Trophoblast cell (in vitro differentiated cells and primary cell): ENCODE results near the gene NXPH2.

ENCODE experiments used
- DNase-seq, 2 donors: peaks; one replicate each; pipeline ENCODE4 v3.0.0-alpha.2; 2016
- H2AFZ ChIP-seq: 2 replicates; pipeline ENCODE4 v1.6.1; 2013; ENCODE audit warnings: low read length, moderate library complexity, mild to moderate bottlenecking; ENCODE audit not compliant: insufficient read depth, poor library complexity
- H2AK5ac ChIP-seq: 2 replicates; pipeline ENCODE4 v1.6.1; 2013; ENCODE audit warnings: mild to moderate bottlenecking, low read length
- H2BK120ac ChIP-seq: 2 replicates; pipeline ENCODE4 v1.6.1; 2013; ENCODE audit warnings: low read length, mild to moderate bottlenecking, moderate library complexity; ENCODE audit not compliant: insufficient read depth, poor library complexity
- H2BK12ac ChIP-seq: 2 replicates; pipeline ENCODE4 v1.6.1; 2013; ENCODE audit warnings: mild to moderate bottlenecking, low read length, moderate library complexity
- H2BK5ac ChIP-seq: 2 replicates; pipeline ENCODE4 v1.6.1; 2013; ENCODE audit warnings: low read length, low read depth, moderate library complexity, mild to moderate bottlenecking; ENCODE audit not compliant: poor library complexity
- H3K14ac ChIP-seq: 2 replicates; pipeline ENCODE4 v1.6.1; 2013; ENCODE audit warnings: mild to moderate bottlenecking, low read length
- H3K18ac ChIP-seq: 2 replicates; pipeline ENCODE4 v1.6.1; 2013; ENCODE audit warnings: mild to moderate bottlenecking, low read length
- H3K23ac ChIP-seq: 2 replicates; pipeline ENCODE4 v1.6.1; 2013; ENCODE audit warnings: low read length
- H3K27ac ChIP-seq: 2 replicates; pipeline ENCODE4 v1.5.1; 2013; ENCODE audit warnings: low read depth, mild to moderate bottlenecking, inconsistent platforms, low read length, moderate library complexity
- H3K27me3 ChIP-seq: 2 replicates; pipeline ENCODE4 v1.6.1; 2013; ENCODE audit warnings: inconsistent platforms, mild to moderate bottlenecking, low read length, moderate library complexity; ENCODE audit not compliant: insufficient read depth
- H3K36me3 ChIP-seq, 2 experiments: 1 replicate in 1 of 2; 2 replicates in 1 of 2; pipeline ENCODE4 v1.6.1; 2013; ENCODE audit warnings: low read length in 2 of 2, mild to moderate bottlenecking in 2 of 2, moderate library complexity in 1 of 2; ENCODE audit not compliant: insufficient read depth in 2 of 2, control insufficient read depth in 1 of 2
- H3K4ac ChIP-seq: 2 replicates; pipeline ENCODE4 v1.6.1; 2013; ENCODE audit warnings: low read depth, mild to moderate bottlenecking, low read length, moderate library complexity
- H3K4me1 ChIP-seq, 2 experiments: 1 replicate in 1 of 2; 2 replicates in 1 of 2; pipeline ENCODE4 v1.6.1; 2013; ENCODE audit warnings: low read length in 2 of 2, mild to moderate bottlenecking in 2 of 2, moderate library complexity in 1 of 2; ENCODE audit not compliant: insufficient read depth in 2 of 2, control insufficient read depth in 1 of 2
- H3K4me2 ChIP-seq: 2 replicates; pipeline ENCODE4 v1.6.1; 2013; ENCODE audit warnings: inconsistent platforms, mild to moderate bottlenecking, low read length, moderate library complexity
- H3K4me3 ChIP-seq: 2 replicates; pipeline ENCODE4 v1.5.1; 2013; ENCODE audit warnings: mild to moderate bottlenecking, low read depth, low read length, inconsistent platforms
- H3K79me1 ChIP-seq: one replicate; pipeline ENCODE4 v1.6.1; 2013; ENCODE audit warnings: low read length
- H3K79me2 ChIP-seq: 2 replicates; pipeline ENCODE4 v1.6.1; 2013; ENCODE audit warnings: low read length, mild to moderate bottlenecking; ENCODE audit not compliant: control insufficient read depth, insufficient read depth, poor library complexity
- H3K9ac ChIP-seq: 2 replicates; pipeline ENCODE4 v1.6.1; 2013; ENCODE audit warnings: mild to moderate bottlenecking, low read length
- H3K9me3 ChIP-seq: 2 replicates; pipeline ENCODE4 v1.6.1; 2013; ENCODE audit warnings: low read depth, mild to moderate bottlenecking, control low read depth, inconsistent platforms, low read length; ENCODE audit not compliant: insufficient read depth
- H4K12ac ChIP-seq: 2 replicates; pipeline ENCODE4 v1.6.1; 2013; ENCODE audit warnings: low read depth, mild to moderate bottlenecking, low read length, moderate library complexity
- H4K8ac ChIP-seq: 2 replicates; pipeline ENCODE4 v1.6.1; 2013; ENCODE audit warnings: low read depth, mild to moderate bottlenecking, low read length, moderate library complexity
- H4K91ac ChIP-seq: one replicate; pipeline ENCODE4 v1.6.1; 2013; ENCODE audit warnings: low read depth, mild to moderate bottlenecking, low read length, moderate library complexity
- WGBS: extraction: QIAGEN DNeasy Blood & Tissue Kit; methylation state at CpG from one replicate; pipeline ENCODE4 v1.1.7; 2013; ENCODE audit warnings: missing lambda C conversion rate; ENCODE audit not compliant: insufficient read length, insufficient coverage; ENCODE audit errors: extremely low coverage; 5-methylcytosine and 5-hydroxymethylcytosine counted together

Gene NXPH2

GRCh38 chr2:138620431-138620830 lies 159.8 kb downstream of the NXPH2 start:
- Histone ChIP-seq H2AK5ac (no peak overlapping the region), H3K79me2 (no peaks in the 10 kb centered on the region), H3K4me2 (no peak overlapping the region), H4K8ac (no peak overlapping the region), H3K18ac (no peak overlapping the region), H3K36me3 (no peaks in the 10 kb centered on the region), H3K9me3 (no peaks in the 10 kb centered on the region), H2BK12ac (no peak overlapping the region), H4K91ac (no peak overlapping the region), H3K4ac (no peak overlapping the region), H3K23ac (no peak overlapping the region), H3K27me3 (no peaks in the 10 kb centered on the region), H3K79me1 (no peaks in the 10 kb centered on the region), H2BK120ac (no peak overlapping the region), H3K27ac (no peak overlapping the region), H4K12ac (no peak overlapping the region), H3K14ac (no peak overlapping the region), H3K4me3 (no peak overlapping the region), H3K4me1 (peaks cover 3 to 4% of the 10 kb centered on the region in 2 experiments), H2AFZ (no peak overlapping the region), H2BK5ac (no peak overlapping the region), H3K9ac (no peak overlapping the region)
- no CpG with 5 or more reads among the region's 2 CpGs for WGBS
- DNase-seq = no peak
